ENCODE results near the gene FABP2. TPM values are rescaled to one million over a fixed set of nuclear protein-coding genes. Genes with fewer than 3 reads are reported as not detected.

FABP2 gene
- total RNA-seq, 8 experiments from 2014 or later, result 0.08 to 0.21 (median 0.09) TPM; not detected in 4

- no peak for ATAC-seq (replicated peaks in 6 of 8)
- H3K4me1 ChIP-seq (replicated peaks in 1 of 2), result peaks cover 7 to 8% of the 10 kb centered on the region in 2 donors
- in situ Hi-C loops (cut with MboI; ENCODE audit: low pct_unique_long_range_greater_than_20kb in 2 of 9, low sequenced_read_pairs in 9 of 9, unreplicated experiment in 9 of 9), result loop anchor here in 3 of 9 experiments (25.0 kb wide), 2 partner anchors 184 to 734 kb away; no protein-coding TSS in a partner anchor
- no peak overlapping the region for H3K4me3 ChIP-seq
- 73 to 100% (median 97%) methylated on average over 1 to 3 of the region's 5 CpGs; no CpG with 5 or more reads in 2 of the 10 experiments for WGBS, 10 experiments
- H3K27ac ChIP-seq, result no peak overlapping the region
These were observed 18.2 kb downstream of the FABP2 start for GRCh38 chr4:119303587-119304305.

- Histone ChIP-seq H3K27ac (no peak overlapping the region), H3K4me1 (replicated peaks in 1 of 2) (peaks cover 9 to 12% of the 10 kb centered on the region in 2 donors), H3K4me3 (no peak overlapping the region)
- in situ Hi-C loops (cut with MboI; ENCODE audit: low pct_unique_long_range_greater_than_20kb in 2 of 9, low sequenced_read_pairs in 9 of 9, unreplicated experiment in 9 of 9), result loop anchor here in 3 of 9 experiments (25.0 kb wide), 2 partner anchors 185 to 735 kb away; no protein-coding TSS in a partner anchor
- 56 to 98% (median 77%) methylated on average over 1 to 5 of the region's 5 CpGs for WGBS, 10 experiments
- no peak for ATAC-seq (replicated peaks in 6 of 8)
These were observed 19.7 kb downstream of the FABP2 start for GRCh38 chr4:119302073-119302832.

- Histone ChIP-seq H3K4me3 (peak overlapping the region; percentile 53 to 64 (median 57)), H3K4me1 (replicated peaks in 1 of 2) (peaks cover 9 to 12% of the 10 kb centered on the region in 2 donors), H3K27ac (peak overlapping the region; percentile 40 to 54)
- 0 to 12% (median 3%) methylated on average over 2 to 14 of the region's 54 CpGs; no CpG with 5 or more reads in 1 of the 10 experiments for WGBS, 10 experiments
- ATAC-seq (replicated peaks in 6 of 8), result peak; percentile 88 to 99 (median 98)
- in situ Hi-C loops (cut with MboI; ENCODE audit: low pct_unique_long_range_greater_than_20kb in 2 of 9, low sequenced_read_pairs in 9 of 9, unreplicated experiment in 9 of 9), result loop anchor here in 3 of 9 experiments (25.0 kb wide), 2 partner anchors 187 to 737 kb away; no protein-coding TSS in a partner anchor
These were observed 21.6 kb downstream of the FABP2 start for GRCh38 chr4:119300101-119300978.

- in situ Hi-C loops (cut with MboI; ENCODE audit: low pct_unique_long_range_greater_than_20kb in 2 of 9, low sequenced_read_pairs in 9 of 9, unreplicated experiment in 9 of 9), result loop anchor here in 4 of 9 experiments (25.0 kb wide), 3 partner anchors 188 to 738 kb away; no protein-coding TSS in a partner anchor
- WGBS, 10 experiments, result 0 to 42% (median 6%) methylated on average over 3 to 9 of the region's 9 CpGs; no CpG with 5 or more reads in 2 of the 10 experiments
- peaks cover 9 to 12% of the 10 kb centered on the region in 2 donors for H3K4me1 ChIP-seq (replicated peaks in 1 of 2)
- peak in 2 of 8 experiments; percentile 3 to 10 for ATAC-seq (replicated peaks in 6 of 8)
- H3K27ac ChIP-seq, result peak overlapping the region in 1 of 2 donors; percentile 54
- H3K4me3 ChIP-seq, result peak overlapping the region; percentile 53 to 64 (median 57)
These were observed 22.2 kb downstream of the FABP2 start for GRCh38 chr4:119299741-119300100.

- H3K27ac ChIP-seq, result no peak overlapping the region
These were observed 22.7 kb downstream of the FABP2 start for GRCh38 chr4:119299260-119299671.

GRCh38 chr4:119297795-119298194, 24.1 kb downstream of the FABP2 start:
- in situ Hi-C loops (cut with MboI; ENCODE audit: low pct_unique_long_range_greater_than_20kb in 2 of 9, low sequenced_read_pairs in 9 of 9, unreplicated experiment in 9 of 9), result loop anchor here in 2 of 9 experiments (25.0 kb wide), 1 partner anchor 260 kb away; no protein-coding TSS in a partner anchor
- H3K27ac ChIP-seq, result no peak overlapping the region
- WGBS, 10 experiments, result 83 to 100% (median 100%) methylated on average over 1 of the region's 1 CpG; no CpG with 5 or more reads in 2 of the 10 experiments
- H3K4me1 ChIP-seq (replicated peaks in 1 of 2), result peaks cover 9 to 12% of the 10 kb centered on the region in 2 donors
- no peak for ATAC-seq (replicated peaks in 6 of 8)
- H3K4me3 ChIP-seq, result no peak overlapping the region

More at GRCh38 chr4:119299260-119299671, 22.7 kb downstream of the FABP2 start:
- Histone ChIP-seq H3K4me3 (peak overlapping the region; percentile 53 to 64 (median 57)), H3K4me1 (replicated peaks in 1 of 2) (peaks cover 9 to 12% of the 10 kb centered on the region in 2 donors)
- in situ Hi-C loops (cut with MboI; ENCODE audit: low pct_unique_long_range_greater_than_20kb in 2 of 9, low sequenced_read_pairs in 9 of 9, unreplicated experiment in 9 of 9), result loop anchor here in 2 of 9 experiments (25.0 kb wide), 1 partner anchor 262 kb away; no protein-coding TSS in a partner anchor
- ATAC-seq (replicated peaks in 6 of 8), result peak in 2 of 8 experiments; percentile 1
- WGBS, 10 experiments, result 0 to 81% (median 43%) methylated on average over 2 of the region's 2 CpGs; no CpG with 5 or more reads in 6 of the 10 experiments

GRCh38 chr4:119296356-119296755, 25.6 kb downstream of the FABP2 start:
- in situ Hi-C loops (cut with MboI; ENCODE audit: low pct_unique_long_range_greater_than_20kb in 2 of 9, low sequenced_read_pairs in 9 of 9, unreplicated experiment in 9 of 9), result loop anchor here in 2 of 9 experiments (25.0 kb wide), 1 partner anchor 259 kb away; no protein-coding TSS in a partner anchor
- whole genome bisulfite sequencing, 10 experiments, result 80 to 100% (median 95%) methylated on average over 1 to 2 of the region's 2 CpGs; no CpG with 5 or more reads in 2 of the 10 experiments
- H3K4me3 ChIP-seq, result no peak overlapping the region
- no peak for ATAC-seq (replicated peaks in 6 of 8)
- H3K27ac ChIP-seq, result no peak overlapping the region
- peaks cover 9 to 12% of the 10 kb centered on the region in 2 donors for H3K4me1 ChIP-seq (replicated peaks in 1 of 2)

GRCh38 chr4:119290598-119290997, 31.3 kb downstream of the FABP2 start:
- whole genome bisulfite sequencing, 10 experiments, result 86 to 100% (median 94%) methylated on average over 1 of the region's 1 CpG; no CpG with 5 or more reads in 4 of the 10 experiments
- in situ Hi-C loops (cut with MboI; ENCODE audit: low pct_unique_long_range_greater_than_20kb in 2 of 9, low sequenced_read_pairs in 9 of 9, unreplicated experiment in 9 of 9), result loop anchor here in 2 of 9 experiments (25.0 kb wide), 1 partner anchor 253 kb away; no protein-coding TSS in a partner anchor
- Histone ChIP-seq H3K27ac (no peak overlapping the region), H3K4me3 (no peak overlapping the region), H3K4me1 (replicated peaks in 1 of 2) (peaks cover 0 to 3% of the 10 kb centered on the region in 2 donors)
- ATAC-seq (replicated peaks in 6 of 8), result no peak

- 91 to 100% (median 97%) methylated on average over 3 to 5 of the region's 5 CpGs for WGBS, 10 experiments
- in situ Hi-C loops (cut with MboI; ENCODE audit: low pct_unique_long_range_greater_than_20kb in 2 of 9, low sequenced_read_pairs in 9 of 9, unreplicated experiment in 9 of 9), result loop anchor here in 2 of 9 experiments (25.0 kb wide), 1 partner anchor 252 kb away; no protein-coding TSS in a partner anchor
- Histone ChIP-seq H3K4me1 (replicated peaks in 1 of 2) (peaks cover 0 to 3% of the 10 kb centered on the region in 2 donors), H3K4me3 (no peak overlapping the region), H3K27ac (no peak overlapping the region)
- no peak for ATAC-seq (replicated peaks in 6 of 8)
These were observed 32.6 kb downstream of the FABP2 start for GRCh38 chr4:119289313-119289712.

- Histone ChIP-seq H3K4me1 (replicated peaks in 1 of 2) (peaks cover 0 to 3% of the 10 kb centered on the region in 2 donors), H3K4me3 (no peak overlapping the region), H3K27ac (no peak overlapping the region)
- in situ Hi-C loops (cut with MboI; ENCODE audit: low pct_unique_long_range_greater_than_20kb in 2 of 9, low sequenced_read_pairs in 9 of 9, unreplicated experiment in 9 of 9), result loop anchor here in 2 of 9 experiments (25.0 kb wide), 1 partner anchor 249 kb away; no protein-coding TSS in a partner anchor
- ATAC-seq (replicated peaks in 6 of 8), result peak in 1 of 8 experiments; percentile 19
- WGBS, 10 experiments, result 4 to 95% (median 65%) methylated on average over 1 to 3 of the region's 3 CpGs
These were observed 35.4 kb downstream of the FABP2 start for GRCh38 chr4:119286377-119287002.
